Calu3 (cell line): ENCODE measurements around the gene PSMG4. TPM values are rescaled to one million over a fixed set of nuclear protein-coding genes. Genes with fewer than 3 reads are reported as not detected.

Source experiments
- BruUV-seq: library from RNA; stranded (reverse); fragments of 400-500 nt; replicated peaks from 2 replicates; lab custom pipeline; 2021; lab: Mats Ljungman, UMichigan
- CTCF ChIA-PET: fragments of 300-600 bp; sonication (Branson Sonifier 250); formaldehyde crosslinking; loops from one replicate; lab custom pipeline; 2022; ENCODE audit warnings: antibody characterized with exemption; lab: Charles Lee
- DNase-seq: peaks from one replicate; pipeline ENCODE4 v3.0.0; 2022
- H3K27ac Mint-ChIP-seq: one replicate; pipeline ENCODE4 v1.8.0; 2022; ENCODE audit warnings: mixed read lengths; ENCODE audit not compliant: unreplicated experiment
- H3K27me3 Mint-ChIP-seq: one replicate; pipeline ENCODE4 v1.8.0; 2022; ENCODE audit warnings: mixed read lengths; ENCODE audit not compliant: unreplicated experiment
- H3K36me3 Mint-ChIP-seq: one replicate; pipeline ENCODE4 v1.8.0; 2022; ENCODE audit warnings: mild to moderate bottlenecking, moderate library complexity, mixed read lengths; ENCODE audit not compliant: insufficient read depth, unreplicated experiment
- H3K4me1 Mint-ChIP-seq: one replicate; pipeline ENCODE4 v1.8.0; 2022; ENCODE audit warnings: mild to moderate bottlenecking, low read depth, mixed read lengths; ENCODE audit not compliant: unreplicated experiment
- H3K4me3 Mint-ChIP-seq: one replicate; pipeline ENCODE4 v1.8.0; 2022; ENCODE audit warnings: mild to moderate bottlenecking, low read depth, moderate library complexity, mixed read lengths; ENCODE audit not compliant: unreplicated experiment
- H3K9me3 Mint-ChIP-seq: one replicate; pipeline ENCODE4 v1.8.0; 2022; ENCODE audit warnings: low read depth, mixed read lengths; ENCODE audit not compliant: unreplicated experiment
- intact Hi-C: fragments of 100-400 bp; cut with micrococcal nuclease; formaldehyde crosslinking; loops from one replicate; pipeline ENCODE4 v1.10.0; 2022; ENCODE audit not compliant: unreplicated experiment
- total RNA-seq: library from RNA; stranded (reverse); gene quantifications from 2 replicates; pipeline ENCODE4 v1.2.3, GENCODE V29; 2022
- TF ChIP-seq, protein P1 (sequence below): fragments of 200-600 bp; IDR thresholded peaks from one replicate; pipeline ENCODE4 v1.8.0; 2022; ENCODE audit warnings: antibody characterized with exemption; ENCODE audit not compliant: unreplicated experiment

Gene PSMG4
- total RNA-seq, 1 experiment from 2014 or later = 17.6 TPM

DNA sequence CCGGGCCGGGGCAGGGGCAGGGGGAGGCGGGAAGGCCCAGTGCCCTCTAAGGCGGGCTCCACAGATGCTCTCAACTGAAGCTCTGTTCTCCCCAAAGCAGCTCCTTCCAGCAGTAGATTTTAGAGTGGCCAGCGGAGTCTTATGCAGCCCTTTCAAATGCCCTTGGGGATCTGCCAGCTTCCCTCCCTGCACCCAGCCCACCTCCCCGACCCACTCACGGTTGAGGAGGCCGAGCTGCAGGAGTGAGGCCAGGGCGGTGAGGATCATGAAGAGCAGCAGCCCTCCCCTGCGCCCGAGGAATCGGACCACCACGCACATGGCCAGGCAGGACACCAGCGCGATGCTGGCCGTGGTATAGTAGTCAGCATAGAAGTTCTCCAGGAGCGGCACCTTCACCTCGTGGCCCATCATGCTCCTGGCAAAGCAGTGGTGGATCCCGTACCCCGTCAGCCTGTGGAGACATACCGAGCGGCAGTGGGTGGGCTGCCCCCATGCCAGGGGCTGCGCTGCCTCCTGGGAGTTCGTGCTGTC, 28.0 kb downstream of the PSMG4 start:
- no peaks in the 10 kb centered on the region for H3K9me3 Mint-ChIP-seq
- intact Hi-C loops = no loop called here
- H3K4me1 Mint-ChIP-seq = no peaks in the 10 kb centered on the region
- BruUV-seq = no TSS peak
- DNase-seq = no peak
- H3K27me3 Mint-ChIP-seq = no peaks in the 10 kb centered on the region
- H3K36me3 Mint-ChIP-seq = no peaks in the 10 kb centered on the region
- CTCF ChIA-PET = no interaction called here
- no peak overlapping the region for H3K27ac Mint-ChIP-seq
- TF ChIP-seq, protein P1, sequence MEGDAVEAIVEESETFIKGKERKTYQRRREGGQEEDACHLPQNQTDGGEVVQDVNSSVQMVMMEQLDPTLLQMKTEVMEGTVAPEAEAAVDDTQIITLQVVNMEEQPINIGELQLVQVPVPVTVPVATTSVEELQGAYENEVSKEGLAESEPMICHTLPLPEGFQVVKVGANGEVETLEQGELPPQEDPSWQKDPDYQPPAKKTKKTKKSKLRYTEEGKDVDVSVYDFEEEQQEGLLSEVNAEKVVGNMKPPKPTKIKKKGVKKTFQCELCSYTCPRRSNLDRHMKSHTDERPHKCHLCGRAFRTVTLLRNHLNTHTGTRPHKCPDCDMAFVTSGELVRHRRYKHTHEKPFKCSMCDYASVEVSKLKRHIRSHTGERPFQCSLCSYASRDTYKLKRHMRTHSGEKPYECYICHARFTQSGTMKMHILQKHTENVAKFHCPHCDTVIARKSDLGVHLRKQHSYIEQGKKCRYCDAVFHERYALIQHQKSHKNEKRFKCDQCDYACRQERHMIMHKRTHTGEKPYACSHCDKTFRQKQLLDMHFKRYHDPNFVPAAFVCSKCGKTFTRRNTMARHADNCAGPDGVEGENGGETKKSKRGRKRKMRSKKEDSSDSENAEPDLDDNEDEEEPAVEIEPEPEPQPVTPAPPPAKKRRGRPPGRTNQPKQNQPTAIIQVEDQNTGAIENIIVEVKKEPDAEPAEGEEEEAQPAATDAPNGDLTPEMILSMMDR = no peak
- no peak overlapping the region for H3K4me3 Mint-ChIP-seq

DNA sequence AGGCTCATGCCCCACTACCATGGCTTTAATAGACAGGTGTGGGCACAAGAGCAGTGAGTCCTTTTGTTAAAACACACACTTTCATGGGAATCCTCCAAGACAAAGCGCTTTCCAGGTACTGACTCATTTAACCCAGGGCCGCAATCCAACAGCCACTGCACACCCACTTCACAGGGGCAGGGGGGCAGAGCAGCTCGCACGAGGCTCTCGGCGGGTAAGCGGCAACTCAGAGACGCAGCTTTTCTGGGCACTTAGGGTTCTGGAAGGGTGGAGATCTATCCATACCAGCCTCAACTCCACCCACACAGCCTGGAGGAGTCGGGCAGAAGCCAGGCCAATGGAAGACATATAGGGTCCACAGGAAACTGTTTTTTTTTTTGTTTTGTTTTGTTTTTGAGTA, 28.6 kb downstream of the PSMG4 start:
- Mint-ChIP-seq H3K27ac (no peak overlapping the region), H3K4me1 (no peaks in the 10 kb centered on the region), H3K36me3 (no peaks in the 10 kb centered on the region), H3K9me3 (no peaks in the 10 kb centered on the region), H3K4me3 (no peak overlapping the region), H3K27me3 (no peaks in the 10 kb centered on the region)
- TF ChIP-seq, protein P1 = no peak
- CTCF ChIA-PET = interaction anchor here (0.7 kb wide), 1 partner anchor 440 kb away, joined by 3 read pairs; no protein-coding TSS in a partner anchor
- intact Hi-C loops = no loop called here
- no TSS peak for BruUV-seq
- no peak for DNase-seq

DNA sequence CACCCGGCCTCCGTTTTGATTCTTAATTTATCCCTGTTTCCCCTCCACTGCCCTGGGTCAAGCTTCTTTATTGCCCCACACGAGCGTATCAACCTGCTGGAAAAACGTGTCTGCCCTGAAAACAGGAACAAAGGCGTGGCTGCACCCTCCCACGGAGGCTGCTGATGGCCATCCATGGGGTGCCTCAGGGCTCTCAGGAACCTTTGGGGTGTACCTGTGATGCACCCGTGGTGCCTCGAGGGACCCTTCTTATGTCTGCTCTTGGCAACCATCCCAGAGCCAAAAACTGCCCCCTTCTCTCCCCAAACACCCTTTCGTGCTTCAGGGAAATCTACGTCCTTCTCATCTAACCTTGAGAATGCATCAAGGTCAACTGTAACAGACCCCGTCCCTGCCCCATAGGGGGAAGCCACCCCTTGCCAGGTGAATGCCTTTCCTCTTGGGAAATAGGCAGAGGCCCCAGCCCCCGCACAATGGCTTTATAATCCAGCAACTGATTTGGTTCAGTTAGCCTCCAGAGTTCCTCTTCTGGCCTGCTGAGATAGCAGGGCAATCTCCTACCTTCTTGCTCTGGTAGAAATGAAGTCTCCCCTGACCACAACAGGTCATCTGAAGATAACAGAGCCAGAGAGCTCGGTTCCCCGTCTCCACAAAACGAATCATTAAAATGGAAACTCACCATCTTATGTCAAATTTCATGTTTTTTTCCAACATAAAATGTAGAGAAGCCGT, 29.4 kb downstream of the PSMG4 start:
- CTCF ChIA-PET = interaction anchor here (0.7 kb wide), 1 partner anchor 439 kb away, joined by 3 read pairs; no protein-coding TSS in a partner anchor

DNA sequence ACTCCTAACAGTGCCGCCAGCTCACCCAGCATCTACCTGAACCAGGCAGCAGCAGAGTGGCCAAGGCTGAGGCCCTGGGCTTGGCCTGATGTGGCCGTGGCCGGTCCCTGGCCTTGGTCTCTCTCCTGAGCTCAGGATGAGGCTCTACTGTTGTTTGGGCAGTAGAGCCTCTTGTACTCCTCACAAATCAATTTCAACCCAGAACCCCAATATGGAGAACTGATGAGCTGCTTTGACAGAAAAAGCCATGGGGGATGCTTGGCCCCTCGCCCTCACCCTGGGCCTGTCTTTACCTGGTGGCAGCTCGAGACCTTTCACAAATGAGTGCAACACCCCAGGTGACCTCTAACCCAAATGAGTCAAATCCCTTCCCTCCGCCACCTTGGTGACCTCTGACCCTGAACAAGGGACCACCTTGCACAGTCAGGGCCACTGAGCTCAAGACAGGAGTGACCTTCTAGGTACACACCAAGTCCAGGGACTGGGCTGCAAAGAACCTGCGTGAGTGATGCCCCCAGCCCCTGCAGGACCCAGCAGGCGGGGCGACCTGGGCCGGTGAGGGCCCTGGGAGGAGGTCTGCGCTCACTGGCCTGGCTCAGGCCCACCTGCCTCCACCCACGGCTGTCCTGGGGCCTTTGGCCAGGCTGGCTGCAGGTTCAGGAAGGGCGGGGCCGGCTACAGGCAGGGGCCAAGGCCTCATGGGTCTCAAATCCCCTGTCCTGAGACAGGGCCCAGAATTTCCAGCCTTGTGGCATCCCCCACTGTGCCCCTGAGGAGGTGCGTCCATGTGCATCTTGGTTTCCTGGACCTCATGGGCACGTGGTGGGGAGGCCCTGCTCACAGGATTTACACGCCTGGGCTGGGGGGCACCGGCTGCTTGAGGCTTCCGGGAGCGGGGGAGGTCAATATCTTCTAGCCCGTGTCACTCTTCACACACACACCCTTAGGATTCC, 30.2 kb downstream of the PSMG4 start:
- Mint-ChIP-seq H3K4me3 (no peak overlapping the region), H3K27ac (no peak overlapping the region), H3K36me3 (no peaks in the 10 kb centered on the region), H3K4me1 (no peaks in the 10 kb centered on the region), H3K9me3 (no peaks in the 10 kb centered on the region), H3K27me3 (peaks cover 14% of the 10 kb centered on the region)
- no peak for DNase-seq
- CTCF ChIA-PET = no interaction called here
- BruUV-seq = no TSS peak
- intact Hi-C loops = no loop called here
- TF ChIP-seq, protein P1 = no peak

More for the DNA sequence above, 29.4 kb downstream of the PSMG4 start:
- peaks cover 8% of the 10 kb centered on the region for H3K27me3 Mint-ChIP-seq
- H3K9me3 Mint-ChIP-seq = no peaks in the 10 kb centered on the region
- no peak overlapping the region for H3K4me3 Mint-ChIP-seq
- intact Hi-C loops = no loop called here
- TF ChIP-seq, protein P1 = no peak
- H3K27ac Mint-ChIP-seq = no peak overlapping the region
- H3K4me1 Mint-ChIP-seq = no peaks in the 10 kb centered on the region
- H3K36me3 Mint-ChIP-seq = no peaks in the 10 kb centered on the region
- DNase-seq = no peak
- no TSS peak for BruUV-seq
